Measurements from ENCODE around the gene SNX18. TPM values are rescaled to one million over a fixed set of nuclear protein-coding genes. Genes with fewer than 3 reads are reported as not detected.

SNX18 gene
- total and polyA plus RNA-seq, 2 of the 4 experiments (the other 2 are of a cell fraction) = 31.2 to 50.0 TPM

GRCh38 chr5:54524704-54525103, 7.1 kb downstream of the SNX18 start:
- peak overlapping the region; percentile 5 for H2BK5ac ChIP-seq (ENCODE audit: low read depth, low read length, poor library complexity, severe bottlenecking)
- H4K8ac ChIP-seq (ENCODE audit: low read depth in 2 of 2, low read length in 2 of 2) = peak overlapping the region in 1 of 2 experiments; percentile 36; a peak in 1 of 4 replicates
- in situ Hi-C loops (cut with MboI; ENCODE audit: low sequenced_read_pairs) (loop anchor here (5.0 to 10.0 kb wide), 2 partner anchors 318 to 630 kb away; no protein-coding TSS in a partner anchor), intact Hi-C loops (cut with micrococcal nuclease) (no loop called here), dilution Hi-C loops (cut with HindIII; ENCODE audit: low sequenced_read_pairs, unreplicated experiment) (no loop called here)
- H3K27ac ChIP-seq (ENCODE audit: insufficient read depth, low read length) = peak overlapping the region; percentile 75
- peaks cover 39% of the 10 kb centered on the region for H3K36me3 ChIP-seq (ENCODE audit: control insufficient read depth, insufficient read depth, low read length)
- peaks cover 93% of the 10 kb centered on the region for H4K20me1 ChIP-seq (ENCODE audit: insufficient read depth, low read length)
- H3K9me3 ChIP-seq (ENCODE audit: control insufficient read depth, insufficient read depth, low read length) = no peaks in the 10 kb centered on the region
- H3K4me3 ChIP-seq (ENCODE audit: insufficient read depth, low read depth, low read length) = peak overlapping the region; percentile 15; the same call in 1 of the 2 replicates
- peak overlapping the region; percentile 42 for H3K4ac ChIP-seq (ENCODE audit: low read depth, low read length)
- TF ChIP-seq POLR2A (IDR thresholded peaks at IDR 0.05; ENCODE audit: low read depth, low read length) = no peak
- no peak overlapping the region for H2BK120ac ChIP-seq (ENCODE audit: low read depth, low read length)
- no peak overlapping the region for H2AFZ ChIP-seq (replicated peaks; ENCODE audit: low read length, poor library complexity)
- H3K18ac ChIP-seq (ENCODE audit: low read depth, low read length) = peak overlapping the region; percentile 5; the same call in 1 of the 2 replicates
- H3K4me1 ChIP-seq (ENCODE audit: control insufficient read depth, insufficient read depth, low read length) = peaks cover 29% of the 10 kb centered on the region
- DNase-seq (no peak), ATAC-seq (ENCODE audit: low read depth) (peak; percentile 15)
- H3K23ac ChIP-seq (ENCODE audit: low read depth, low read length) = peak overlapping the region; percentile 81
- H2BK20ac ChIP-seq (ENCODE audit: low read depth, low read length) = no peak overlapping the region
- peak overlapping the region; percentile 47 for H3K14ac ChIP-seq (replicated peaks; ENCODE audit: low read depth, low read length)
- H2BK15ac ChIP-seq (ENCODE audit: low read depth, low read length) = no peak overlapping the region
- peak overlapping the region; percentile 39 for H3K9ac ChIP-seq (ENCODE audit: low read depth, low read length)
- POLR2A ChIA-PET (ENCODE audit: unreplicated experiment) = interaction anchor here (0.7 kb wide), 1 partner anchor 185 kb away, joined by 7 read pairs; no protein-coding TSS in a partner anchor
- no peak overlapping the region for H3K56ac ChIP-seq (ENCODE audit: extremely low read depth, insufficient read depth, low read length)
- H4K91ac ChIP-seq (ENCODE audit: insufficient read depth, low read depth, low read length) = no peak overlapping the region; the same call in 1 of the 2 replicates
- no TSS peak for BruUV-seq (replicated peaks)
- WGBS, 2 experiments (ENCODE audit: extremely low coverage in 2 of 2, insufficient read length in 1 of 2) = 43% methylated on average over 2 of the region's 8 CpGs; no CpG with 5 or more reads in 1 of the 2 experiments
- CTCF ChIA-PET = interaction anchor here (1.1 kb wide), 2 partner anchors 13 to 343 kb away, joined by 3 to 4 read pairs; no protein-coding TSS in a partner anchor
- H3K4me2 ChIP-seq (ENCODE audit: low read depth, low read length) = peak overlapping the region; percentile 88
- no peaks in the 10 kb centered on the region for H3K27me3 ChIP-seq (ENCODE audit: control insufficient read depth, insufficient read depth, low read length)
- H2AK9ac ChIP-seq (replicated peaks; ENCODE audit: low read depth, low read length, poor library complexity) = peak overlapping the region; percentile 20
- H3K79me1 ChIP-seq (ENCODE audit: low read depth in 1 of 2, low read length in 2 of 2) = peaks cover 0 to 69% of the 10 kb centered on the region in 2 experiments; a peak in 2 of 4 replicates
- peak overlapping the region; percentile 11; the same call in 1 of the 2 replicates for H4K5ac ChIP-seq (ENCODE audit: low read depth, low read length)
- peaks cover 26% of the 10 kb centered on the region for H3K9me1 ChIP-seq (ENCODE audit: insufficient read depth, low read length)
- 0 out of 2 replicates have a peak overlapping the region, but pooled peaks have one; percentile 36 for H2AK5ac ChIP-seq (ENCODE audit: low read depth, low read length)
